AG08396 (cell line): ENCODE measurements around the gene NMB.
"Not testable (repeated sequence)": the region's sequence is repeated elsewhere in the genome, so short reads cannot be mapped to it uniquely, and the experiment has no call there.

Source experiments
- DNase-seq: peaks from one replicate; pipeline ENCODE4 v3.0.0; 2012; ENCODE audit warnings: low spot score, mixed read lengths

Gene NMB

GRCh38 chr15:84658080-84658787, at the start of gene NMB:
TSS of gene NMB (minus strand) at chr15:84658199. CDS start at chr15:84658152, 47 bp downstream.
- DNase-seq = peak; percentile 89

- DNase-seq = no peak
Measured at GRCh38 chr15:84703808-84704207, 45.8 kb upstream of the NMB start.

- peak; percentile 23 for DNase-seq
Measured at GRCh38 chr15:84702961-84703482, 45.0 kb upstream of the NMB start.

GRCh38 chr15:84699538-84700191, 41.7 kb upstream of the NMB start:
- no peak for DNase-seq

- no peak for DNase-seq
Measured at GRCh38 chr15:84697236-84697990, 39.4 kb upstream of the NMB start.

- DNase-seq = no peak
Measured at GRCh38 chr15:84696757-84697156, 38.8 kb upstream of the NMB start.

- DNase-seq = no peak
Measured at GRCh38 chr15:84690342-84690741, 32.3 kb upstream of the NMB start.

GRCh38 chr15:84689858-84690257, 31.9 kb upstream of the NMB start:
- no peak for DNase-seq

- DNase-seq = not testable (repeated sequence)
Measured at GRCh38 chr15:84686446-84686845, 28.4 kb upstream of the NMB start.

- DNase-seq = no peak
Measured at GRCh38 chr15:84685304-84685703, 27.3 kb upstream of the NMB start.

GRCh38 chr15:84684092-84684491, 26.1 kb upstream of the NMB start:
- no peak for DNase-seq

GRCh38 chr15:84681831-84682230, 23.8 kb upstream of the NMB start:
- no peak for DNase-seq

- DNase-seq = peak; percentile 76
Measured at GRCh38 chr15:84671211-84671610, 13.2 kb upstream of the NMB start.

- peak; percentile 45 for DNase-seq
Measured at GRCh38 chr15:84669726-84670125, 11.7 kb upstream of the NMB start.

- DNase-seq = no peak
Measured at GRCh38 chr15:84668221-84668982, 10.4 kb upstream of the NMB start.

- DNase-seq = no peak
Measured at GRCh38 chr15:84666373-84666772, 8.4 kb upstream of the NMB start.

GRCh38 chr15:84661001-84661400, 3.0 kb upstream of the NMB start:
- DNase-seq = no peak

- DNase-seq = no peak
Measured at GRCh38 chr15:84659904-84660781, 2.1 kb upstream of the NMB start.

GRCh38 chr15:84658788-84659411, 901 bp upstream of the NMB start:
- DNase-seq = no peak

- DNase-seq = no peak
Measured at GRCh38 chr15:84657748-84658079, 285 bp downstream of the NMB start.

- DNase-seq = no peak
Measured at GRCh38 chr15:84656972-84657371, 1.0 kb downstream of the NMB start.
